ENCODE data around the gene RNF217.

GRCh38 chr6:125111219-125111983, 149.2 kb downstream of the RNF217 start:
- TF ChIP-seq CTCF (conservative IDR thresholded peaks at IDR 0.05; ENCODE audit: low read length) (no peak), EZH2phosphoT487 (IDR thresholded peaks at IDR 0.05; ENCODE audit: borderline replicate concordance) (no peak)

Measured in Loucy (cell line).